SK-N-MC (cell line): ENCODE data around the gene ADAMTS12.

ENCODE experiments used
- DNase-seq: peaks from one replicate; pipeline ENCODE4 v3.0.0-alpha.2; 2011; ENCODE audit warnings: low read depth, low spot score
- H3K27ac ChIP-seq: fragments of 200-600 bp; sonication (generic); 2 replicates; pipeline ENCODE4 v1.5.1; 2016; ENCODE audit warnings: mixed run types
- H3K36me3 ChIP-seq: fragments of 200-600 bp; sonication (generic); 2 replicates; pipeline ENCODE4 v1.6.1; 2017; ENCODE audit warnings: antibody characterized with exemption, low read length, mixed read lengths; ENCODE audit not compliant: insufficient read depth
- H3K4me3 ChIP-seq: fragments of 200-600 bp; sonication (generic); 2 replicates; pipeline ENCODE4 v1.5.1; 2016
- H3K9ac ChIP-seq: fragments of 200-600 bp; sonication (generic); 2 replicates; pipeline ENCODE4 v1.8.0; 2017; ENCODE audit warnings: mixed run types, mixed read lengths; ENCODE audit not compliant: insufficient read length
- H3K9me3 ChIP-seq: fragments of 200-600 bp; sonication (generic); 2 replicates; pipeline ENCODE4 v1.6.1; 2017; ENCODE audit warnings: low read depth, mild to moderate bottlenecking, antibody characterized with exemption, low read length, moderate library complexity, mixed read lengths
- EZH2 ChIP-seq: fragments of 200-600 bp; sonication (generic); IDR thresholded peaks from one replicate; pipeline ENCODE4 v1.6.1; 2017; ENCODE audit warnings: antibody characterized with exemption
- FOXP2 ChIP-seq: optimal IDR thresholded peaks from 2 replicates; pipeline ENCODE3; 2011; ENCODE audit warnings: mild to moderate bottlenecking, moderate library complexity; ENCODE audit not compliant: insufficient read depth; ENCODE audit errors: extremely low read length, control extremely low read depth
- POLR2AphosphoS5 ChIP-seq: IDR thresholded peaks from 2 replicates; pipeline ENCODE4 v1.6.1; 2012; ENCODE audit warnings: mild to moderate bottlenecking, low read depth, low read length, borderline replicate concordance

ADAMTS12 gene

DNA sequence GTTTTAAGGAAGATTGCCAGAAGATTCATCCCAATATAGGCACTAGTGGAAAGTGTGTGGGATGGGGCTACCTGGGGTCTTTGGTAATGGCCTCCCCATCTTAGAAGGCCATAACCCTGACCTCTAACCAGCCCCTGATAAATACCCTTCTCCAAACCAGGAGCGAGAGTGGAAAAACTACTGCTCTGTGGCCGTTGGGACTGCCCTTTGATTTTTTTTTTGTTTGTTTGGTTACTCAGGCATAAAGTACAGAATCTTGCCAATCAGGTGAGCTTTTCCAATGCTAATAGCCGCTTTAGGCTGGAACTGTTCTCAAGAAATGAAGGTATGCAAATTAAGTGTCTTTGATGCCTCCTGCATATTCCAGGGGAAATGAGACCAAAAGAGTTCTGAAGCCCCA, 153.7 kb downstream of the ADAMTS12 start:
- no peak for DNase-seq
- Histone ChIP-seq H3K9ac (no peak overlapping the region), H3K4me3 (no peak overlapping the region), H3K36me3 (no peaks in the 10 kb centered on the region), H3K9me3 (no peaks in the 10 kb centered on the region), H3K27ac (no peak overlapping the region)
- TF ChIP-seq FOXP2 (no peak), EZH2 (no peak), POLR2AphosphoS5 (no peak)

DNA sequence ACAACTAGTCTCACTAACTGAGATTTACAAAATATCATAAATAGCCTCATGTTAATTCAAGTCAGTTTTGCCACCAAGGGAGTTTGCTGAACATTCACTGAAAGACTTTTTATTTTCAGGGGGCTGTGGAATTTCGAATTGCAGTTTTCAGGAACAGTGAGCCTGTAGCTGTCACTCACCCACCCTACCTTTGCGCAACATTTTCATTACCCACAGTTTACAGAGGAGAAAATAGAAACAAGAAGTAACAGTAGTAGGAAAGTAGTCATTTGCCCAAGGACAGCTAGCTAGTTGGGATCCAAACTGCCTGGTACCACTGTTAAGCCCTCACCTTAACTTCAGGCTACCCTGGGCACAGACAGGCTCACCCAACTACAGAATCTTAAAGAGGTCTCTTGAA, 154.1 kb downstream of the ADAMTS12 start:
- Histone ChIP-seq H3K36me3 (no peaks in the 10 kb centered on the region), H3K4me3 (no peak overlapping the region), H3K27ac (no peak overlapping the region), H3K9ac (no peak overlapping the region), H3K9me3 (no peaks in the 10 kb centered on the region)
- TF ChIP-seq POLR2AphosphoS5 (no peak), FOXP2 (no peak), EZH2 (no peak)
- no peak for DNase-seq

- Histone ChIP-seq H3K36me3 (no peaks in the 10 kb centered on the region), H3K9me3 (no peaks in the 10 kb centered on the region), H3K4me3 (no peak overlapping the region), H3K27ac (no peak overlapping the region), H3K9ac (no peak overlapping the region)
- TF ChIP-seq FOXP2 (no peak), POLR2AphosphoS5 (no peak), EZH2 (no peak)
- no peak for DNase-seq
These were observed 154.5 kb downstream of the ADAMTS12 start for GRCh38 chr5:33737284-33737683.

GRCh38 chr5:33736510-33736909, 155.3 kb downstream of the ADAMTS12 start:
- TF ChIP-seq POLR2AphosphoS5 = no peak
- Histone ChIP-seq H3K9ac (no peak overlapping the region), H3K4me3 (no peak overlapping the region), H3K27ac (no peak overlapping the region), H3K9me3 (no peaks in the 10 kb centered on the region), H3K36me3 (no peaks in the 10 kb centered on the region)
- no peak for DNase-seq

- Histone ChIP-seq H3K9me3 (no peaks in the 10 kb centered on the region), H3K9ac (no peak overlapping the region), H3K27ac (no peak overlapping the region), H3K4me3 (no peak overlapping the region), H3K36me3 (no peaks in the 10 kb centered on the region)
- TF ChIP-seq POLR2AphosphoS5 (no peak), FOXP2 (no peak), EZH2 (no peak)
- no peak for DNase-seq
These were observed 156.7 kb downstream of the ADAMTS12 start for GRCh38 chr5:33735072-33735471.

- H3K27ac ChIP-seq = no peak overlapping the region
- H3K9me3 ChIP-seq = no peaks in the 10 kb centered on the region
- TF ChIP-seq FOXP2 = no peak
- DNase-seq = no peak
- no peak overlapping the region for H3K4me3 ChIP-seq
- H3K9ac ChIP-seq = no peak overlapping the region
- no peaks in the 10 kb centered on the region for H3K36me3 ChIP-seq
These were observed 157.3 kb downstream of the ADAMTS12 start for GRCh38 chr5:33734537-33734936.

DNA sequence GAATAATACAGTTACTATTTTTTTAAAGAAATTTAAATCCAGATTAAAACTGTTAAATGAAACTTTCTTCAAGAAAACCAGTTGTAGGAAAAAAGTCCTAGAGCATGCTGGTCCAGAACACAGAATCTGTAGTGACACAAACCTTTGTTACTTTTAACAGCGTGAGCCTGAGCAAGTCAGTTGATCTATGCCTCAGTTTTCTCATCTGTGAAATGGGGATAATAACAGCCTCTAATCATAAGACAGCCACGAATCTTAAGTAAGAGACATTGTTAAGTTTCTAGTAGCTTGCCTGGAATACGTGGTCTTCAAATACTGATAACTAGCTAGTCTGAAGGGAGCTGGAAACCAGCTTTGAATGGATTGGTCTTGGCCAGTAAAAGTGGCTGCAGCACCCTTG, 158.6 kb downstream of the ADAMTS12 start:
- Histone ChIP-seq H3K9me3 (no peaks in the 10 kb centered on the region), H3K4me3 (no peak overlapping the region), H3K27ac (no peak overlapping the region), H3K36me3 (no peaks in the 10 kb centered on the region), H3K9ac (no peak overlapping the region)
- no peak for DNase-seq
- TF ChIP-seq POLR2AphosphoS5 = no peak
- TF ChIP-seq EZH2 = no peak

DNA sequence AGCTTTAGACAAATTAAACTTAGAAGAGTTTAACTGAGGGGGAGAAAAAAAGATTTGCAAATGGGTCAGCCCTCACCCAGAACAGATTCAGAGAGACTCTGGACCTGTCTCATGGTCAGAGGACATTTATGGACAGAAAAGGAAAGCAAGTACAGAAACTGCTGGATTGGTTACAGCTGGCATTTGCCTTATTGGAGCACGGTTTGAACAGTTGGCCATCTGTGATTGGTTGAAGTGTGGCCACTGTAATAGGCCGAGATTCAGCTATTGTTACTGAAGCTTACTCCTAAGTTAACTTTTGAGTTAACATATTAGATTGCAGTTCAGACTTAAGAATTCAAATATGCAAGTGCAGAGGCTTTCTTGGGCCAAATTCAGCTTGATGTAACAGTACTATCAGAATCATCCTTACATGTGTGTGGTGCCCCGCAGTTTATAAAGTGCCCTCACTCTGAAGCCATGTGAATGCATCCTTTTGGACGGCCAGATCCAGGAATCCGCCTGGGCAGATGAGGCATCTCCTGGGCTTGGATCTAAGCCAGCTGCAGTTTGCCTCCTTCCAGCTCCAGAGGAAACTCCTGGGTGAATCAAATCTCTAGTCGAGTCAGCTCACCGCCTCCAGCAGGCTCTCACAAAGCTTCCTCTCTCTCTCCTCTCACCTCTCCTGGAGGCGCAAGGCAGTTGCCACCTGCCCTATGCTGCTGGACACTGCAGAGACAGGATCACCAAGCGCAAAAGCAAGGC, 165.2 kb downstream of the ADAMTS12 start:
- H3K9ac ChIP-seq = no peak overlapping the region
- H3K27ac ChIP-seq = no peak overlapping the region
- TF ChIP-seq POLR2AphosphoS5 = no peak
- TF ChIP-seq EZH2 = no peak
- TF ChIP-seq FOXP2 = no peak
- H3K36me3 ChIP-seq = no peaks in the 10 kb centered on the region
- no peak overlapping the region for H3K4me3 ChIP-seq
- no peak for DNase-seq
- H3K9me3 ChIP-seq = no peaks in the 10 kb centered on the region

DNA sequence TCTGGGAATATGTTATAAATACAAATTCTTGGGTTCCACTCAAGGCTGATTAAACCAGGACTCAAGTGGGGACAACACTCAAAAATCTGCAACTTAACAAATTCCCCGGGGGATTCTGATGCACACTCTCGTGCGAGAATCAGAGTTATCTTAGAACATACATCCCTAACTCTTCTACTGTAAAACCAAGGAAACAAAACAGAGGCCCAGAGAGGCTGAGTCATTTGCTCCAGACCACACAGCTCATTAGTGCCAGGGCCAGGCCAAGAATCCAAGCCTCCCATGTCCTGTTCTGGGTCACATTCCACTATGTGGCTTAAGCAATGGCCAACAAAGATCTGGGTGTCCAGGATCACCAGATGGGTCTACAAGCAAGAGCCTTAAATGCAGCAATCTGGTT, 166.0 kb downstream of the ADAMTS12 start:
- H3K27ac ChIP-seq = no peak overlapping the region
- H3K9me3 ChIP-seq = no peaks in the 10 kb centered on the region
- H3K4me3 ChIP-seq = no peak overlapping the region
- no peak overlapping the region for H3K9ac ChIP-seq
- no peaks in the 10 kb centered on the region for H3K36me3 ChIP-seq
- DNase-seq = no peak
- TF ChIP-seq EZH2 (no peak), FOXP2 (no peak), POLR2AphosphoS5 (no peak)
